Measurements from ENCODE around the gene NEBL.

Gene NEBL

GRCh38 chr10:20874261-20874660 lies 22.9 kb downstream of the NEBL start:
- Histone ChIP-seq H3K4me3 (ENCODE audit: low read length) (no peak overlapping the region), H3K4me1 (ENCODE audit: insufficient read depth, low read length) (peaks cover 7% of the 10 kb centered on the region), H3K9me3 (ENCODE audit: low read length) (no peaks in the 10 kb centered on the region)

DNA sequence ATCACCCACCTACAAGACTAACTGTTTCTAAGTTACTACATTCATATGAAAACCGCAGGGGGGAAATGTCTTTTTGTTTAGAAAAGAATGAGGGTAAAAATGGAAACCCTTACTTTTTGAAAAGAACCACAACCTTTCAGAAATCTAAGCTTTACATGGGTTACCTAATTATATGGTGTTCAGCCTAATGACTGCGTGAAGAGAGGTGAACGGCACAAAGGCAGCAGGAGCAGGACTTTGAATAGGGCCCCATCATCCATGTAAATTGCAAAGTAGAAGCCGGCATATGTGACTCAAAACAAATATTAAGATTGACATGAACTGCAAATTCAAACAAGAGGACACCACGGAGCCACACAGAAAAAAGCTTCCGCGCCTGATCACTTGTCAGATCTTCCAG lies 25.1 kb downstream of the NEBL start:
- Histone ChIP-seq H3K4me1 (ENCODE audit: insufficient read depth, low read length) (peaks cover 7% of the 10 kb centered on the region), H3K9me3 (ENCODE audit: low read length) (no peaks in the 10 kb centered on the region), H3K4me3 (ENCODE audit: low read length) (no peak overlapping the region), H2AFZ (ENCODE audit: low read depth, low read length) (no peak overlapping the region), H3K27me3 (ENCODE audit: insufficient read depth, low read length) (no peaks in the 10 kb centered on the region), H3K36me3 (ENCODE audit: insufficient read depth, low read length) (no peaks in the 10 kb centered on the region)

More at GRCh38 chr10:20874261-20874660, 22.9 kb downstream of the NEBL start:
- Histone ChIP-seq H3K27me3 (ENCODE audit: insufficient read depth, low read length) (no peaks in the 10 kb centered on the region), H3K36me3 (ENCODE audit: insufficient read depth, low read length) (no peaks in the 10 kb centered on the region), H2AFZ (ENCODE audit: low read depth, low read length) (no peak overlapping the region)

GRCh38 chr10:20870834-20871233 lies 26.3 kb downstream of the NEBL start:
- Histone ChIP-seq H3K36me3 (ENCODE audit: insufficient read depth, low read length) (no peaks in the 10 kb centered on the region), H3K4me3 (ENCODE audit: low read length) (no peak overlapping the region), H2AFZ (ENCODE audit: low read depth, low read length) (no peak overlapping the region), H3K4me1 (ENCODE audit: insufficient read depth, low read length) (peaks cover 7% of the 10 kb centered on the region), H3K9me3 (ENCODE audit: low read length) (no peaks in the 10 kb centered on the region), H3K27me3 (ENCODE audit: insufficient read depth, low read length) (no peaks in the 10 kb centered on the region)

DNA sequence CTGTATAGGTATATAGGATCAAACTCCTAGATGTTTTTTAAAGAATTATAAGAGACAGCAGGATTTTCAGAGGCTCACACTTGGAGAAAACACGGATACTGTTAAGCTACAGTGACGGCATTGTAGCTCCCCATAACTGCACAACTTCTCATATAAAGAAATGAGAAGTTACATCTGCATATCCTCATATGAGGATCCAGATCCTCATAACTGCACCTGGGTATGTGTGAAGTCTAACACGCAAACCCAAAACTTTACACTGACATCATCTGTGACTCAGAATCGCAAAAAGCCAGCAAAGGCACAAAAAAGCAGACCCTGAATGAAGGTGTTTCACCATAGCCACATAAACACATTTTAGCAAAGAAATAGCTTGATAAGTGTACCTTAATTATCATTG lies 34.1 kb downstream of the NEBL start:
- no peaks in the 10 kb centered on the region for H3K27me3 ChIP-seq (ENCODE audit: insufficient read depth, low read length)
- no peak overlapping the region for H3K4me3 ChIP-seq (ENCODE audit: low read length)
- no peak overlapping the region for H2AFZ ChIP-seq (ENCODE audit: low read depth, low read length)
- no peaks in the 10 kb centered on the region for H3K9me3 ChIP-seq (ENCODE audit: low read length)
- H3K4me1 ChIP-seq (ENCODE audit: insufficient read depth, low read length), result no peaks in the 10 kb centered on the region
- no peaks in the 10 kb centered on the region for H3K36me3 ChIP-seq (ENCODE audit: insufficient read depth, low read length)

DNA sequence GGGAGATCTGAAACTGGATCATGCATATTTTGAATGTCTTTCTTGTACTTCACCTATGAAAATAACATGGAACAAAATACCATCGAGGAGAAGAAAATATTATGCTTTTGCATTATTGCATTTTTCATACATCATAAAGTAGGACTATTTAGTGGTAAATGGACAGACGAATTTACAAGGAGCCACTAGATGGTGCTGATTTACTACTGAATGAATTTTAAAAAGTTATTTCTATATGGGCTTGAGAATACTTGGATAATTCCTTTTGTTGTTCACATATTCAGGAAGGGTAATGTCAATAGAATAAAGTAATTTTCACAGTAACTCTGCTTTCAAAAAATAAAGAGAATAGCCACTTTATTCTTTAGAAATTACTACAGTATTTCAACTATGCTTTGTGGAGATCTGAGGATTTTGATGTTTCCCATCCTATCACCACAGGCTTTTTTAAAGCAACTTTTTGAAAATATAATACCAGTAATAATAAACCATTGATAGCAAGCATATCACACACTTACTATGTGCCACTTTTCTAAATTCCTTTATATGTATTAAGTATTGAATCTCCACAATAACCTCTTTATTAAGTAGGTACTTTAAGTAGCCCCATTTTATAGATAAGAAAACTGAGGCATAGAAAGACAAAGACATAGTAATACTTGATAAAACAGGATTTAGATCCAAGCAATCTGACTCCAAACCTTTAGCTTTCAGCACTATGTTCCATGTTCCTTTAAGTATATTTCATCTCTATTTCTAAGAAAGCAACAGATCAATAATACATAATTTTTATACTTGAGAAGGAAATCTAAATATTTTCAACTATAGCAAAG lies 38.6 kb downstream of the NEBL start:
- H3K4me1 ChIP-seq (ENCODE audit: insufficient read depth, low read length), result peaks cover 5% of the 10 kb centered on the region
- H3K27me3 ChIP-seq (ENCODE audit: insufficient read depth, low read length), result no peaks in the 10 kb centered on the region
- no peaks in the 10 kb centered on the region for H3K36me3 ChIP-seq (ENCODE audit: insufficient read depth, low read length)
- no peak overlapping the region for H3K4me3 ChIP-seq (ENCODE audit: low read length)
- no peak overlapping the region for H2AFZ ChIP-seq (ENCODE audit: low read depth, low read length)
- no peaks in the 10 kb centered on the region for H3K9me3 ChIP-seq (ENCODE audit: low read length)

- H3K27me3 ChIP-seq (ENCODE audit: insufficient read depth, low read length), result no peaks in the 10 kb centered on the region
- H3K9me3 ChIP-seq (ENCODE audit: low read length), result no peaks in the 10 kb centered on the region
- H3K4me3 ChIP-seq (ENCODE audit: low read length), result no peak overlapping the region
- no peaks in the 10 kb centered on the region for H3K36me3 ChIP-seq (ENCODE audit: insufficient read depth, low read length)
- no peak overlapping the region for H2AFZ ChIP-seq (ENCODE audit: low read depth, low read length)
- peaks cover 5% of the 10 kb centered on the region for H3K4me1 ChIP-seq (ENCODE audit: insufficient read depth, low read length)
Measured at GRCh38 chr10:20856484-20856883, 40.6 kb downstream of the NEBL start.

DNA sequence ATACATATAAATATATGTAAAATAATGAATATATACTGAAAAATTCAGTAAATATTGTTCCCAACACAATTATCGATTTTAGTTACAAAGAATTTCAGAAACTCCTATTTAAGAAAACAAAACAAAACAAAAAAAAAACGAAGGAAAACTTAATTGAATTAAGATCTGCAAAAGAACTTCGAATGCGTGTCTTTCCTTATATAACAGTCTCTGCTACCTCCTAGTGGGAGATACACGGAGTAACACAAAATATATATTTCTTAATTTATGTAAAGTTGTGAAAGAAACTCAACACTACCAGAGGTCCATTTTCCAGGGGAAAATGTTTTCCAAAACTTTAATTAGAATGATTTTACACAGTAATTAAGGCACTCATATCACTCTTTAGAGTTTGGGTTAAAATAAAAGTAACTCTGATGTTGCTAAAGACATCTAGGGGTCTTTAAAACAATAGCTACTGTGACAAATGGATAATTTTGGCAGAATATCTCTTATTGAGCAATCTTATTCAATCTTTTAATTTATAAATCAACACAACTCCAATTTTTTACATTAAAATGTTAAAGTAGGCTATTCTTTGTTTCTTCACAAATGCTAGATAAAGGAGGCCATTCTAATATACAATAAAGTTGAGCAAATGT lies 41.6 kb downstream of the NEBL start:
- H3K4me3 ChIP-seq (ENCODE audit: low read length), result no peak overlapping the region
- no peaks in the 10 kb centered on the region for H3K27me3 ChIP-seq (ENCODE audit: insufficient read depth, low read length)
- no peaks in the 10 kb centered on the region for H3K36me3 ChIP-seq (ENCODE audit: insufficient read depth, low read length)
- H3K9me3 ChIP-seq (ENCODE audit: low read length), result no peaks in the 10 kb centered on the region
- no peak overlapping the region for H2AFZ ChIP-seq (ENCODE audit: low read depth, low read length)
- peaks cover 5% of the 10 kb centered on the region for H3K4me1 ChIP-seq (ENCODE audit: insufficient read depth, low read length)

DNA sequence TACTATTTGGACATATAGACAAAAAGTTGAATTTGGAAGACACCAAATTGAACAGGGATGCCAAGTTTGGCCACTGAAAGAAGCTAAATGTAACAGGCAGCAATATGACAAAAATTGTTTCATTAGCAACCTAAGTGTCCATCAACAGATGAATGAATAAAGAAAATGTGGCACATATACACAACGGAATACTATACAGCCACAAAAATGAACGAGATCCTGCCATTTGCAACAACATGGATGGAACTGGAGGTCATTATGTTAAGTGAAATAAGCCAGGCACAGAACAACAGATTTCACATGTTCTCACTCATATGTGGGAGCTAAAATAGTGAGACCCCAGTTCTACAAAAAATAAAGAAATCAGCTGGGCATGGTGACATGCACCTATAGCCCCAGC lies 43.8 kb downstream of the NEBL start:
- H3K36me3 ChIP-seq (ENCODE audit: insufficient read depth, low read length), result no peaks in the 10 kb centered on the region
- H3K4me1 ChIP-seq (ENCODE audit: insufficient read depth, low read length), result peaks cover 5% of the 10 kb centered on the region
- H3K27me3 ChIP-seq (ENCODE audit: insufficient read depth, low read length), result no peaks in the 10 kb centered on the region
- H2AFZ ChIP-seq (ENCODE audit: low read depth, low read length), result no peak overlapping the region
- no peak overlapping the region for H3K4me3 ChIP-seq (ENCODE audit: low read length)
- H3K9me3 ChIP-seq (ENCODE audit: low read length), result peaks cover 3% of the 10 kb centered on the region

DNA sequence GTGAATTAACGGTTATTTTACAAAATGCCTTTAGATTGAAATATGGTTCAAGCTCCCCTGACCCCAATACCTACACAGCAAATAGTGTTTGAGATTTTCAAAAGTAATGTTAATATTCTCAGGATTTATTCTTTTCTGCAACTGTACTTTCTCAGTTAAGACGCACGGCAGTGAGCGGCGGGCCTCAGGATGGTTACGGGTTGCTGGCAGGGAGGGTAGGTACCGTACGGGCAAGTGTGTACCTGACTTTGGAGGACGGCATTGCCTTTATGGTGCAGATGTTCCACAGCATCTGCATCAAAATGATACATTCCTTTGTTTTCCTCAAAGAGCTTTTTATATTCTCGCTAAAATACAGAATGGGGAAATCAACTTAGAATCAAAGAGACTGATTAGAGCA lies 44.8 kb downstream of the NEBL start:
- H3K4me1 ChIP-seq (ENCODE audit: insufficient read depth, low read length), result peaks cover 5% of the 10 kb centered on the region
- H3K4me3 ChIP-seq (ENCODE audit: low read length), result no peak overlapping the region
- no peaks in the 10 kb centered on the region for H3K36me3 ChIP-seq (ENCODE audit: insufficient read depth, low read length)
- H3K27me3 ChIP-seq (ENCODE audit: insufficient read depth, low read length), result no peaks in the 10 kb centered on the region
- H2AFZ ChIP-seq (ENCODE audit: low read depth, low read length), result no peak overlapping the region
- H3K9me3 ChIP-seq (ENCODE audit: low read length), result peaks cover 3% of the 10 kb centered on the region

DNA sequence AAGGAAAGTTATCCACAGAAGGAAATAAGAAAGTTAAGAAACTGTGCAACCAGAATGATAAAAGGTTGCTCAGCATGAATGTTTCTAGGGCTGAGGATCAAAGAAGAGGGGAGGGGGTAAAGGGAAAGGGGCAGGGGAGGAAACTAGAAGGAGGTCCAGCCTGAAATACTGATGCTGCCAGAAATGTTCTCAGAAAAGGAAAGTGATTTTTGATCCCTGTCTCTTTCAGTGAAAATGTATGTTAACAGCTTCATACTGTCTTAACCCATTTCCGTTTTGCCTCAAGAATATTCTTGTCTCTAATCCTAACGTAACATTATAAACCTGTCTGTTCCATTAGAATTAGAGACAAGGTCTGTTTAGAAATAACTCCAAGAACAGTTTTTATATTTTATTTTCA lies 49.6 kb downstream of the NEBL start:
- no peak overlapping the region for H2AFZ ChIP-seq (ENCODE audit: low read depth, low read length)
- no peaks in the 10 kb centered on the region for H3K4me1 ChIP-seq (ENCODE audit: insufficient read depth, low read length)
- peaks cover 3% of the 10 kb centered on the region for H3K9me3 ChIP-seq (ENCODE audit: low read length)
- H3K27me3 ChIP-seq (ENCODE audit: insufficient read depth, low read length), result no peaks in the 10 kb centered on the region
- no peak overlapping the region for H3K4me3 ChIP-seq (ENCODE audit: low read length)
- H3K36me3 ChIP-seq (ENCODE audit: insufficient read depth, low read length), result no peaks in the 10 kb centered on the region

GRCh38 chr10:20846263-20846662 lies 50.8 kb downstream of the NEBL start:
- H3K4me1 ChIP-seq (ENCODE audit: insufficient read depth, low read length), result no peaks in the 10 kb centered on the region
- no peaks in the 10 kb centered on the region for H3K36me3 ChIP-seq (ENCODE audit: insufficient read depth, low read length)
- peaks cover 3% of the 10 kb centered on the region for H3K9me3 ChIP-seq (ENCODE audit: low read length)
- H2AFZ ChIP-seq (ENCODE audit: low read depth, low read length), result no peak overlapping the region
- H3K4me3 ChIP-seq (ENCODE audit: low read length), result no peak overlapping the region
- no peaks in the 10 kb centered on the region for H3K27me3 ChIP-seq (ENCODE audit: insufficient read depth, low read length)

- Histone ChIP-seq H3K4me3 (ENCODE audit: low read length) (no peak overlapping the region), H3K9me3 (ENCODE audit: low read length) (peaks cover 4% of the 10 kb centered on the region), H3K27me3 (ENCODE audit: insufficient read depth, low read length) (no peaks in the 10 kb centered on the region), H3K4me1 (ENCODE audit: insufficient read depth, low read length) (no peaks in the 10 kb centered on the region), H2AFZ (ENCODE audit: low read depth, low read length) (no peak overlapping the region), H3K36me3 (ENCODE audit: insufficient read depth, low read length) (no peaks in the 10 kb centered on the region)
Measured at GRCh38 chr10:20841419-20841818, 55.7 kb downstream of the NEBL start.

GRCh38 chr10:20839910-20840309 lies 57.2 kb downstream of the NEBL start:
- no peaks in the 10 kb centered on the region for H3K4me1 ChIP-seq (ENCODE audit: insufficient read depth, low read length)
- H3K36me3 ChIP-seq (ENCODE audit: insufficient read depth, low read length), result no peaks in the 10 kb centered on the region
- no peak overlapping the region for H3K4me3 ChIP-seq (ENCODE audit: low read length)
- no peaks in the 10 kb centered on the region for H3K27me3 ChIP-seq (ENCODE audit: insufficient read depth, low read length)
- H2AFZ ChIP-seq (ENCODE audit: low read depth, low read length), result no peak overlapping the region
- H3K9me3 ChIP-seq (ENCODE audit: low read length), result peaks cover 4% of the 10 kb centered on the region
